K562 (cell line): ENCODE data around the gene TTLL4. TPM values are rescaled to one million over a fixed set of nuclear protein-coding genes. Genes with fewer than 3 reads are reported as not detected.

Experiments
- ATAC-seq: fragments of 200-7000 bp; cut with Tn5 transposase; 3 replicates; pipeline ENCODE4 v1.9.1; 2020; ENCODE audit warnings: moderate library complexity
- BruUV-seq: library from RNA; stranded (reverse); fragments of 400-500 nt; replicated peaks from 2 replicates; lab custom pipeline; 2021; lab: Mats Ljungman, UMichigan
- CTCF ChIA-PET: fragments of 300-600 bp; formaldehyde crosslinking; extraction: SDS; loops from one replicate; lab custom pipeline; 2021; ENCODE audit warnings: low intra/inter-chr PET ratio; lab: Yijun Ruan, JAX
- POLR2A ChIA-PET: fragments of 300-600, 350-650 bp; sonication (Branson Sonifier 250); formaldehyde crosslinking; extraction: SDS; loops from one replicate; lab custom pipeline; 2021; ENCODE audit warnings: antibody characterized with exemption, inconsistent platforms; lab: Yijun Ruan, JAX
- DNase-seq, 4 experiments: peaks; one replicate each; pipeline versions ENCODE4 v3.0.0 to v3.0.0-alpha.2; 2011 to 2018; ENCODE audit warnings: low spot score in 3 of 4, mixed read lengths in 3 of 4; ENCODE audit errors: extremely low read depth in 1 of 4
- FAIRE-seq: peaks from 2 replicates; lab custom pipeline; 2011; peaks lifted over from hg19 to GRCh38; lab: Jason Lieb, UNC
- H2AFZ ChIP-seq: 2 replicates; pipeline ENCODE4 v1.6.0; 2011; ENCODE audit warnings: low read depth, low read length, control low read depth, inconsistent platforms
- H3K27ac ChIP-seq: fragments of 200-600 bp; 3 replicates; pipeline ENCODE4 v1.8.0; 2011; ENCODE audit warnings: low read depth, mild to moderate bottlenecking, control low read depth, inconsistent platforms, low read length, moderate library complexity, mixed read lengths; ENCODE audit errors: extremely low read depth
- H3K27me3 ChIP-seq, 2 experiments: fragments of 300-600 bp in 1 of 2; 2 replicates in 1 of 2; 3 replicates in 1 of 2; pipeline versions ENCODE4 v1.6.0 to v1.8.0; 2011; ENCODE audit warnings: inconsistent platforms in 2 of 2, low read length in 2 of 2, mild to moderate bottlenecking in 1 of 2, mixed read lengths in 1 of 2, moderate library complexity in 1 of 2; ENCODE audit not compliant: control insufficient read depth in 2 of 2, insufficient read depth in 2 of 2
- H3K36me3 ChIP-seq: fragments of 300-600 bp; 3 replicates; pipeline ENCODE4 v1.8.0; 2011; ENCODE audit warnings: mild to moderate bottlenecking, low read length, inconsistent platforms; ENCODE audit not compliant: control insufficient read depth, insufficient read depth
- H3K4me1 ChIP-seq, 2 experiments: fragments of 200-600 bp in 1 of 2; replicated peaks in 1 of 2; 2 replicates in 1 of 2; 3 replicates in 1 of 2; pipeline versions ENCODE4 v1.5.1 to v1.8.0; 2011; ENCODE audit warnings: inconsistent platforms in 2 of 2, low read length in 2 of 2, mild to moderate bottlenecking in 1 of 2, mixed read lengths in 1 of 2, moderate library complexity in 1 of 2; ENCODE audit not compliant: control insufficient read depth in 2 of 2, insufficient read depth in 2 of 2
- H3K4me2 ChIP-seq: 2 replicates; pipeline ENCODE4 v1.6.1; 2011; ENCODE audit warnings: low read length, control low read depth, inconsistent platforms, mixed read lengths; ENCODE audit not compliant: insufficient read depth
- H3K4me3 ChIP-seq: fragments of 200-600 bp; sonication (generic), shearing (Covaris generic); 2 replicates; pipeline ENCODE4 v1.5.1; 2016; ENCODE audit warnings: control low read depth, inconsistent platforms
- H3K79me2 ChIP-seq: fragments of 200-600 bp; 3 replicates; pipeline ENCODE4 v1.8.0; 2011; ENCODE audit warnings: low read length, inconsistent platforms; ENCODE audit not compliant: control insufficient read depth, insufficient read depth
- H3K9ac ChIP-seq, 2 experiments: 2 replicates each; pipeline versions ENCODE4 v1.6.0 to v1.6.1; 2011; ENCODE audit warnings: low read depth in 2 of 2, low read length in 2 of 2, control low read depth in 1 of 2, inconsistent platforms in 1 of 2, mild to moderate bottlenecking in 1 of 2, mixed read lengths in 1 of 2; ENCODE audit not compliant: insufficient read depth in 1 of 2
- H3K9me1 ChIP-seq: one replicate; pipeline ENCODE4 v1.6.0; 2011; ENCODE audit warnings: inconsistent platforms, mild to moderate bottlenecking, low read length, moderate library complexity; ENCODE audit not compliant: control insufficient read depth, insufficient read depth
- H3K9me3 ChIP-seq: replicated peaks from 2 replicates; pipeline ENCODE4 v1.5.1; 2011; ENCODE audit warnings: low read depth, low read length, inconsistent platforms; ENCODE audit not compliant: control insufficient read depth, insufficient read depth
- H4K20me1 ChIP-seq: replicated peaks from 2 replicates; pipeline ENCODE4 v1.6.1; 2011; ENCODE audit warnings: low read length, inconsistent platforms, mixed read lengths; ENCODE audit not compliant: control insufficient read depth, insufficient read depth
- PCBP1 ChIP-seq: fragments of 200-400 bp; formaldehyde crosslinking; IDR thresholded peaks from 2 replicates; pipeline ENCODE4 v1.6.1; 2018; ENCODE audit warnings: mild to moderate bottlenecking, low read depth, low read length; ENCODE audit not compliant: poor library complexity, severe bottlenecking
- RBM14 ChIP-seq: fragments of 200-400 bp; formaldehyde crosslinking; IDR thresholded peaks from 2 replicates; pipeline ENCODE4 v1.6.1; 2018; ENCODE audit warnings: low read depth, mild to moderate bottlenecking, low read length, moderate library complexity, borderline replicate concordance; ENCODE audit not compliant: insufficient read depth
- ZMIZ1 ChIP-seq, 2 experiments: fragments of 150-350 bp in 1 of 2; IDR thresholded peaks; 2 replicates each; pipeline ENCODE4 v1.6.1; 2012 to 2016; ENCODE audit warnings: low read depth in 2 of 2, low read length in 2 of 2, mild to moderate bottlenecking in 1 of 2, moderate library complexity in 1 of 2
- ZNF263 ChIP-seq: sonication (generic); formaldehyde crosslinking; IDR thresholded peaks from 2 replicates; pipeline ENCODE4 v1.8.0; 2022; ENCODE audit warnings: mild to moderate bottlenecking, missing genetic modification reagents, borderline replicate concordance
- WGBS: fragments of 100-300 bp; shearing (Covaris generic); methylation state at CpG from one replicate; pipeline ENCODE4 v1.1.6; 2016; ENCODE audit warnings: low coverage, mixed read lengths; ENCODE audit not compliant: insufficient coverage; ENCODE audit errors: missing lambda C conversion rate; 5-methylcytosine and 5-hydroxymethylcytosine counted together
- in situ Hi-C: fragments of 300-500 bp; cut with MboI; formaldehyde crosslinking; loops from 4 replicates; pipeline ENCODE4 v1.15.0; 2018; ENCODE audit warnings: inconsistent platforms, mixed read lengths
- intact Hi-C: fragments of 100-400 bp; cut with micrococcal nuclease; formaldehyde crosslinking; loops from 2 replicates; pipeline ENCODE4 v1.14.2; 2022
- polyA plus RNA-seq, 8 experiments: library from polyadenylated mRNA; depleted of rRNA in 4 of 8; stranded (reverse) in 5 of 8; unstranded in 3 of 8; fragments of >200 nt; fragmentation: Nextera tagmentation in 2 of 8; fragmentation: Illumina TruSeq in 1 of 8; extraction: Ambion mirVana in 2 of 8; extraction: Trizol in 1 of 8; gene quantifications; 2 replicates each; pipeline versions ENCODE4 v1.2.1 to v1.2.3, GENCODE V29; 2011 to 2014; ENCODE audit warnings: inconsistent platforms in 1 of 8, missing spikeins in 1 of 8
- total RNA-seq, 7 experiments: library from RNA; depleted of rRNA in 6 of 7; stranded (reverse); fragments of >200 nt in 6 of 7; fragmentation: Illumina TruSeq in 2 of 7; extraction: Trizol in 2 of 7; gene quantifications; 2 replicates each; pipeline versions ENCODE4 v1.2.1 to v1.2.3, GENCODE V29; 2011 to 2021; ENCODE audit warnings: low replicate concordance in 1 of 7

Gene TTLL4
- total and polyA plus RNA-seq, 9 of the 15 experiments (the other 6 are each of a cell fraction or from before 2014, with no cell fraction given) = 12.6 to 67.5 (median 24.5) TPM

- no peak for FAIRE-seq
- no peak for TF ChIP-seq ZMIZ1 (IDR thresholded peaks at IDR 0.05; ENCODE audit: low read depth in 2 of 2, low read length in 2 of 2)
- no peak for TF ChIP-seq RBM14
- TF ChIP-seq ZNF263 = no peak
- no peak for TF ChIP-seq PCBP1
- intact Hi-C loops = no loop called here
- POLR2A ChIA-PET = interaction anchor here (0.6 to 0.7 kb wide), 2 partner anchors 51 to 228 kb away, joined by 3 read pairs; no protein-coding TSS in a partner anchor
- CTCF ChIA-PET = no interaction called here
- Histone ChIP-seq H3K4me2 (no peak overlapping the region), H2AFZ (no peak overlapping the region), H3K9me1 (no peaks in the 10 kb centered on the region), H3K79me2 (peaks cover 53% of the 10 kb centered on the region), H3K4me1 (peaks cover 10 to 22% of the 10 kb centered on the region in 2 experiments; a peak in 4 of 5 replicates), H3K9me3 (no peaks in the 10 kb centered on the region), H3K36me3 (peaks cover 8% of the 10 kb centered on the region; the same call in 2 of the 3 replicates), H3K9ac (no peak overlapping the region), H3K4me3 (no peak overlapping the region), H4K20me1 (0 out of 2 replicates have a peak, but pooled peaks cover 3% of the 10 kb centered on the region), H3K27me3 (no peaks in the 10 kb centered on the region), H3K27ac (no peak overlapping the region)
- in situ Hi-C loops = loop anchor here (10.0 kb wide), 1 partner anchor 119 kb away; no protein-coding TSS in a partner anchor
- 81% methylated on average over 2 of the region's 6 CpGs for WGBS
- DNase-seq = no peak
- no peak for ATAC-seq
- BruUV-seq = no TSS peak
These were observed 15.5 kb downstream of the TTLL4 start for GRCh38 chr2:218726004-218726574.
